H1 (cell line): Measurements from ENCODE around the gene VWA2. TPM values are rescaled to one million over a fixed set of nuclear protein-coding genes. Genes with fewer than 3 reads are reported as not detected.

Experiments used
- CTCF ChIA-PET: fragments of 300-600 bp; sonication (Branson Sonifier 250); formaldehyde crosslinking; loops from one replicate; lab custom pipeline; 2021; ENCODE audit not compliant: partially characterized antibody; lab: Charles Lee
- POLR2A ChIA-PET: fragments of 300-600 bp; sonication (Branson Sonifier 250); formaldehyde crosslinking; loops from one replicate; lab custom pipeline; 2021; ENCODE audit warnings: inconsistent platforms; ENCODE audit not compliant: partially characterized antibody; lab: Charles Lee
- DNase-seq, 2 experiments: peaks; one replicate each; pipeline versions ENCODE4 v3.0.0 to v3.0.0-alpha.2; 2010 to 2022; ENCODE audit warnings: low spot score in 2 of 2, low read depth in 1 of 2, mixed read lengths in 1 of 2
- FAIRE-seq: peaks from 2 replicates; lab custom pipeline; 2011; peaks lifted over from hg19 to GRCh38; lab: Jason Lieb, UNC
- H2AFZ ChIP-seq: 2 replicates; pipeline ENCODE4 v1.8.1; 2012; ENCODE audit warnings: low read length, inconsistent platforms
- H2AK5ac ChIP-seq: 2 replicates; pipeline ENCODE4 v1.6.1; 2013; ENCODE audit warnings: low read depth, low read length
- H2BK120ac ChIP-seq: replicated peaks from 2 replicates; pipeline ENCODE3; 2013; ENCODE audit warnings: low read depth, low read length, inconsistent platforms
- H2BK12ac ChIP-seq: 2 replicates; pipeline ENCODE4 v1.6.1; 2013; ENCODE audit warnings: low read depth, low read length
- H2BK15ac ChIP-seq: 2 replicates; pipeline ENCODE4 v1.6.1; 2013; ENCODE audit warnings: low read length
- H2BK20ac ChIP-seq: 2 replicates; pipeline ENCODE4 v1.6.1; 2013; ENCODE audit warnings: low read length
- H2BK5ac ChIP-seq: 2 replicates; pipeline ENCODE4 v1.6.1; 2013; ENCODE audit warnings: low read depth, low read length
- H3K14ac ChIP-seq: 2 replicates; pipeline ENCODE4 v1.6.1; 2013; ENCODE audit warnings: inconsistent platforms; ENCODE audit not compliant: insufficient read length
- H3K18ac ChIP-seq: 2 replicates; pipeline ENCODE4 v1.6.1; 2013; ENCODE audit warnings: low read length; ENCODE audit errors: extremely low read depth
- H3K23ac ChIP-seq: 2 replicates; pipeline ENCODE4 v1.6.1; 2013; ENCODE audit warnings: inconsistent platforms; ENCODE audit not compliant: insufficient read length
- H3K23me2 ChIP-seq: 2 replicates; pipeline ENCODE4 v1.6.1; 2013; ENCODE audit warnings: low read depth, low read length
- H3K27ac ChIP-seq: 2 replicates; pipeline ENCODE4 v1.6.1; 2011; ENCODE audit warnings: low read depth, low read length, inconsistent platforms
- H3K27me3 ChIP-seq, 4 experiments: replicated peaks in 1 of 4; 1 replicate in 1 of 4; 2 replicates in 3 of 4; pipeline versions ENCODE4 v1.6.1 to v1.8.1; 2011 to 2013; ENCODE audit warnings: low read length in 3 of 4, mild to moderate bottlenecking in 3 of 4, inconsistent platforms in 2 of 4, mixed read lengths in 2 of 4, moderate library complexity in 1 of 4; ENCODE audit not compliant: control insufficient read depth in 3 of 4, insufficient read depth in 3 of 4; ENCODE audit errors: extremely low read depth in 1 of 4
- H3K36me3 ChIP-seq, 4 experiments: 2 replicates each; pipeline versions ENCODE4 v1.6.1 to v1.8.1; 2011 to 2013; ENCODE audit warnings: mild to moderate bottlenecking in 4 of 4, low read length in 3 of 4, moderate library complexity in 2 of 4, control low read depth in 1 of 4, inconsistent platforms in 1 of 4; ENCODE audit not compliant: insufficient read depth in 4 of 4, control insufficient read depth in 2 of 4
- H3K4ac ChIP-seq: replicated peaks from 2 replicates; pipeline ENCODE3; 2013; ENCODE audit warnings: low read length, low read depth, mixed read lengths, inconsistent platforms; ENCODE audit not compliant: insufficient read length
- H3K4me1 ChIP-seq, 4 experiments: replicated peaks in 1 of 4; 1 replicate in 1 of 4; 2 replicates in 3 of 4; pipeline versions ENCODE4 v1.6.1 to v1.8.1; 2011 to 2013; ENCODE audit warnings: low read length in 3 of 4, inconsistent platforms in 2 of 4, mixed read lengths in 1 of 4; ENCODE audit not compliant: insufficient read depth in 4 of 4, control insufficient read depth in 3 of 4
- H3K4me2 ChIP-seq, 2 experiments: 2 replicates each; pipeline versions ENCODE4 v1.6.1 to v1.8.1; 2011 to 2013; ENCODE audit warnings: low read depth in 2 of 2, low read length in 2 of 2, control low read depth in 1 of 2, inconsistent platforms in 1 of 2, mild to moderate bottlenecking in 1 of 2; ENCODE audit not compliant: insufficient read depth in 1 of 2
- H3K4me3 ChIP-seq, 4 experiments: fragments of 200-600, 300-600 bp in 1 of 4; sonication (generic), shearing (Covaris generic), sonication (Bioruptor Twin) in 1 of 4; 2 replicates each; pipeline versions ENCODE4 v1.5.1 to v1.8.1; 2011 to 2016; ENCODE audit warnings: low read length in 4 of 4, low read depth in 3 of 4, control low read depth in 2 of 4, inconsistent platforms in 2 of 4, mild to moderate bottlenecking in 2 of 4, mixed read lengths in 1 of 4, moderate library complexity in 1 of 4; ENCODE audit not compliant: insufficient read depth in 2 of 4; ENCODE audit errors: extremely low read depth in 1 of 4
- H3K56ac ChIP-seq: replicated peaks from 2 replicates; pipeline ENCODE3; 2013; ENCODE audit warnings: low read depth, mild to moderate bottlenecking, mixed read lengths, low read length, inconsistent platforms; ENCODE audit not compliant: insufficient read length
- H3K79me1 ChIP-seq: 2 replicates; pipeline ENCODE4 v1.6.1; 2013; ENCODE audit warnings: low read depth, low read length, control low read depth
- H3K79me2 ChIP-seq, 2 experiments: 2 replicates each; pipeline versions ENCODE4 v1.6.1 to v1.8.1; 2012 to 2013; ENCODE audit warnings: low read length in 2 of 2, mild to moderate bottlenecking in 2 of 2, inconsistent platforms in 1 of 2; ENCODE audit not compliant: insufficient read depth in 2 of 2, control insufficient read depth in 1 of 2
- H3K9ac ChIP-seq, 4 experiments: replicated peaks in 1 of 4; 1 replicate in 1 of 4; 2 replicates in 3 of 4; pipeline versions ENCODE4 v1.6.1 to v1.8.1; 2011 to 2013; ENCODE audit warnings: low read depth in 3 of 4, low read length in 3 of 4, control low read depth in 2 of 4, mild to moderate bottlenecking in 2 of 4, moderate library complexity in 2 of 4, inconsistent platforms in 1 of 4; ENCODE audit errors: extremely low read depth in 1 of 4
- H3K9me3 ChIP-seq, 2 experiments: 2 replicates each; pipeline versions ENCODE4 v1.6.1 to v1.8.1; 2012 to 2013; ENCODE audit warnings: mild to moderate bottlenecking in 2 of 2, moderate library complexity in 2 of 2, control low read depth in 1 of 2, inconsistent platforms in 1 of 2, low read depth in 1 of 2, low read length in 1 of 2, mixed read lengths in 1 of 2; ENCODE audit not compliant: insufficient read depth in 2 of 2
- H4K20me1 ChIP-seq, 2 experiments: replicated peaks in 1 of 2; 2 replicates each; pipeline versions ENCODE3 to v1.8.1; 2011 to 2013; ENCODE audit warnings: inconsistent platforms in 2 of 2, low read length in 2 of 2, mild to moderate bottlenecking in 1 of 2; ENCODE audit not compliant: insufficient read depth in 2 of 2, control insufficient read depth in 1 of 2
- H4K5ac ChIP-seq: 2 replicates; pipeline ENCODE4 v1.6.1; 2013; ENCODE audit warnings: low read length, low read depth, mixed read lengths, inconsistent platforms; ENCODE audit not compliant: insufficient read length
- H4K8ac ChIP-seq: 2 replicates; pipeline ENCODE4 v1.8.0; 2013; ENCODE audit warnings: mild to moderate bottlenecking, moderate library complexity, low read length, inconsistent platforms; ENCODE audit not compliant: insufficient read depth; ENCODE audit errors: extremely low read depth
- H4K91ac ChIP-seq: replicated peaks from 2 replicates; pipeline ENCODE3; 2013; ENCODE audit warnings: low read length, mixed read lengths, inconsistent platforms; ENCODE audit not compliant: insufficient read length
- ATF3 ChIP-seq: IDR thresholded peaks from 2 replicates; pipeline ENCODE4 v1.6.1; 2011; ENCODE audit warnings: low read depth, mild to moderate bottlenecking, low read length; ENCODE audit not compliant: insufficient read depth
- BCL11A ChIP-seq, 2 experiments: IDR thresholded peaks; one replicate each; pipeline ENCODE4 v1.6.1; 2011; ENCODE audit warnings: low read depth in 2 of 2, low read length in 2 of 2, mild to moderate bottlenecking in 2 of 2
- BRCA1 ChIP-seq: IDR thresholded peaks from 2 replicates; pipeline ENCODE4 v1.6.1; 2012; ENCODE audit warnings: low read depth, low read length, improper control_type of control experiment
- CBX5 ChIP-seq: fragments of 300-800, 300-1000 bp; sonication (generic); IDR thresholded peaks from 2 replicates; pipeline ENCODE4 v1.7.1; 2016; ENCODE audit warnings: antibody characterized with exemption, low read length, low read depth
- JUN ChIP-seq: IDR thresholded peaks from 2 replicates; pipeline ENCODE4 v1.6.1; 2011; ENCODE audit warnings: low read depth, mild to moderate bottlenecking, improper control_type of control experiment, low read length
- KDM5A ChIP-seq: fragments of 200-600 bp; IDR thresholded peaks from 2 replicates; pipeline ENCODE4 v1.7.1; 2012; ENCODE audit warnings: mild to moderate bottlenecking, low read length, inconsistent platforms, mixed read lengths
- POLR2A ChIP-seq, 2 experiments: IDR thresholded peaks; 1 replicate in 1 of 2; 2 replicates in 1 of 2; pipeline ENCODE4 v1.6.1; 2011; ENCODE audit warnings: low read depth in 2 of 2, low read length in 2 of 2, mild to moderate bottlenecking in 2 of 2; ENCODE audit errors: control extremely low read depth in 1 of 2
- RAD21 ChIP-seq, 2 experiments: IDR thresholded peaks in 1 of 2; conservative IDR thresholded peaks in 1 of 2; 2 replicates each; pipeline ENCODE4 v1.6.1; 2011; ENCODE audit warnings: low read depth in 2 of 2, low read length in 2 of 2, improper control_type of control experiment in 1 of 2, inconsistent platforms in 1 of 2, mild to moderate bottlenecking in 1 of 2, moderate library complexity in 1 of 2
- SUZ12 ChIP-seq: fragments of 200-600 bp; sonication (generic); IDR thresholded peaks from 2 replicates; pipeline ENCODE4 v1.6.1; 2012; ENCODE audit warnings: mild to moderate bottlenecking, inconsistent platforms, low read length, moderate library complexity, mixed read lengths
- TAF1 ChIP-seq: IDR thresholded peaks from 2 replicates; pipeline ENCODE4 v1.6.1; 2011; ENCODE audit warnings: mild to moderate bottlenecking, low read depth, low read length
- TBP ChIP-seq: IDR thresholded peaks from 2 replicates; pipeline ENCODE4 v1.6.1; 2011; ENCODE audit warnings: low read depth, low read length, improper control_type of control experiment
- TEAD4 ChIP-seq: IDR thresholded peaks from 2 replicates; pipeline ENCODE4 v1.6.1; 2012; ENCODE audit warnings: low read depth, low read length, inconsistent platforms, mixed read lengths
- WGBS, 2 experiments: shearing (Covaris generic) in 1 of 2; methylation state at CpG; one replicate each; pipeline versions ENCODE4 v1.1.6 to v1.1.7; 2013 to 2015; ENCODE audit warnings: low lambda C conversion rate in 2 of 2, mixed read lengths in 2 of 2, inconsistent platforms in 1 of 2, low coverage in 1 of 2, missing lambda C conversion rate in 1 of 2; ENCODE audit not compliant: insufficient replicate concordance in 2 of 2, insufficient coverage in 1 of 2, insufficient read length in 1 of 2; ENCODE audit errors: extremely low coverage in 1 of 2, missing lambda C conversion rate in 1 of 2; 5-methylcytosine and 5-hydroxymethylcytosine counted together
- polyA plus RNA-seq, 7 experiments: library from polyadenylated mRNA; depleted of rRNA in 3 of 7; stranded (reverse) in 5 of 7; unstranded in 2 of 7; fragments of >200 nt in 5 of 7; fragments of 200-250 nt in 2 of 7; gene quantifications; 1 replicate in 5 of 7; 2 replicates in 1 of 7; 4 replicates in 1 of 7; pipeline versions ENCODE4 v1.2.1 to v1.2.3, GENCODE V29; 2011 to 2013; ENCODE audit warnings: missing spikeins in 2 of 7, mixed read lengths in 2 of 7
- total RNA-seq: library from RNA; stranded (reverse); fragmentation: NEBNext Ultra II Directional; extraction: Animal tissue kit (Norgen Biotek cat#: 25700); gene quantifications from 2 replicates; pipeline ENCODE4 v1.2.1, GENCODE V29; 2021

VWA2 gene
- total and polyA plus RNA-seq, 2 of the 8 experiments (the other 6 are each of a cell fraction or from before 2014, with no cell fraction given): 2.8 to 2.9 TPM

DNA sequence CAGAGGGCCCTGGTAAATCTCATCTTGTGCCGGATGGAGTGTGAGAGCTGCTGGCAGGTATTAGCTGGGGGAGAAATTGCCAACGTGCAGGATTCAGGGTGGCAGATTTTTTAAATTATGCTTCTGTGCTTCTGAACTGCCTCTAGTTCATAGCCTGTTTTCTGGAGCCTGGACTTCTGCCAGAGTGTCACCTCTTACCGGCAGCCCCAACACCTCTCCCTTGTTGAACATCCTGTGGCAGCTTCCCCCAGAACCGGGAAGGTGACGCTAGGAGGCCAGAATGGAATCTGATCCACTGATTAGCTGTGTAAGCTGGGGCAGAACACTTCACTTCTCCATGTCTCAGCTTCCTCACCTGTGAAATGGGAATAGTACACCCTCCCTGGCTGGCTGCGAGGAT lies 5.1 kb downstream of the VWA2 start:
- no peak for FAIRE-seq
- H2BK15ac ChIP-seq: no peak overlapping the region
- no peak overlapping the region for H3K27ac ChIP-seq
- H3K56ac ChIP-seq: no peak overlapping the region
- H4K5ac ChIP-seq: no peak overlapping the region
- no peaks in the 10 kb centered on the region for H3K9me3 ChIP-seq
- no peak for TF ChIP-seq JUN
- TF ChIP-seq CBX5: no peak
- no peak for TF ChIP-seq SUZ12
- no peak for TF ChIP-seq BRCA1
- TF ChIP-seq KDM5A: no peak
- no peak for TF ChIP-seq TBP
- TF ChIP-seq RAD21 (IDR thresholded peaks at IDR 0.05 in 1 of 2, conservative IDR thresholded peaks at IDR 0.05 in 1 of 2; ENCODE audit: low read depth in 2 of 2, low read length in 2 of 2): no peak
- TF ChIP-seq POLR2A (IDR thresholded peaks at IDR 0.05; ENCODE audit: control extremely low read depth in 1 of 2, low read depth in 2 of 2, low read length in 2 of 2): no peak
- no peak for TF ChIP-seq BCL11A (IDR thresholded peaks at IDR 0.05; ENCODE audit: low read depth in 2 of 2, low read length in 2 of 2)
- no peak for TF ChIP-seq TAF1
- TF ChIP-seq TEAD4: no peak
- no peak for TF ChIP-seq ATF3
- H3K23ac ChIP-seq: no peak overlapping the region
- WGBS, 2 experiments: 84% methylated on average over 6 of the region's 6 CpGs; no CpG with 5 or more reads in 1 of the 2 experiments
- peaks cover 3% of the 10 kb centered on the region; the same call in 1 of the 2 replicates for H3K23me2 ChIP-seq
- H3K4me2 ChIP-seq: no peak overlapping the region
- H3K36me3 ChIP-seq: no peaks in the 10 kb centered on the region
- CTCF ChIA-PET: interaction anchor here (0.6 to 3.6 kb wide), 5 partner anchors 10 to 450 kb away, joined by 3 to 10 read pairs (median 4); no protein-coding TSS in a partner anchor
- no peak overlapping the region for H3K9ac ChIP-seq
- H2BK120ac ChIP-seq: no peak overlapping the region
- H3K79me2 ChIP-seq: no peaks in the 10 kb centered on the region
- no peak overlapping the region for H3K4me3 ChIP-seq
- no peak overlapping the region for H3K14ac ChIP-seq
- no peaks in the 10 kb centered on the region for H4K20me1 ChIP-seq
- H4K91ac ChIP-seq: no peak overlapping the region
- no peak overlapping the region for H2BK20ac ChIP-seq
- no peak overlapping the region for H4K8ac ChIP-seq
- no peak for DNase-seq
- peaks cover 0 to 15% (median 10%) of the 10 kb centered on the region in 4 experiments; a peak in 5 of 7 replicates for H3K27me3 ChIP-seq
- H3K18ac ChIP-seq: no peak overlapping the region
- H3K4ac ChIP-seq: no peak overlapping the region
- H3K79me1 ChIP-seq: no peaks in the 10 kb centered on the region
- no peak overlapping the region for H2AK5ac ChIP-seq
- no peak overlapping the region for H2BK5ac ChIP-seq
- H2AFZ ChIP-seq: no peak overlapping the region
- POLR2A ChIA-PET: no interaction called here
- H3K4me1 ChIP-seq: no peaks in the 10 kb centered on the region; a peak in 2 of 7 replicates
- H2BK12ac ChIP-seq: no peak overlapping the region
